ENCODE measurements around the gene HDAC9.

- TF ChIP-seq CTCF (IDR thresholded peaks at IDR 0.05; ENCODE audit: poor library complexity) (no peak), EZH2 (IDR thresholded peaks at IDR 0.05; ENCODE audit: borderline replicate concordance) (no peak), EZH2phosphoT487 (IDR thresholded peaks at IDR 0.05; ENCODE audit: low read depth, severe bottlenecking, unreplicated experiment) (no peak)
Measured at GRCh38 chr7:18473119-18473518, 22.4 kb upstream of the HDAC9 start.

Measured in hepatocyte (in vitro differentiated cells).